HG03175 (cell line): ENCODE data around the gene SMAD5.

Experiments
- ATAC-seq: cut with Tn5 transposase; IDR thresholded peaks from one replicate; pipeline ENCODE4 v1.9.1; 2021; ENCODE audit warnings: mild to moderate bottlenecking, moderate library complexity; ENCODE audit not compliant: unreplicated experiment

The SMAD5 gene

GRCh38 chr5:136213919-136214493, 81.4 kb downstream of the SMAD5 start:
- ATAC-seq, result no peak

DNA sequence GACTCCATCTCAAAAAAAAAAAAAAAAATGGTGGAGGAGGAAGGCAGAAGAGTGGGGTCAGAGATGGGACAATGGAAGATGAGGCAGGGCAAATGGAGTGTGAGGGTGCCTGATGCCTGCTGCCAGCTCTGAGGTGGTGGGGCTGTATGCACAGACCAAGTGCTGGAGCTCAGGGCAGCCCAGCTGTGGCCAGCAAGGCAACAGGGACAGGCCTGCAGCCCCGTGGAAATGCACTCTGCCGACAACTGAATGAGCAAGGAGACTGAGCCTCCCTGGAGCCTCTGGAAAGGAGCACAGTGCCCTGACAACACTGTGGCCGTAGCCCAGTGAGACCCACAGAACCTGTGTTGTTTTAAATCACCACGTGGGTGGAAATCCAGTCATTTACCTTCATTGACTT, 83.2 kb downstream of the SMAD5 start:
- no peak for ATAC-seq

DNA sequence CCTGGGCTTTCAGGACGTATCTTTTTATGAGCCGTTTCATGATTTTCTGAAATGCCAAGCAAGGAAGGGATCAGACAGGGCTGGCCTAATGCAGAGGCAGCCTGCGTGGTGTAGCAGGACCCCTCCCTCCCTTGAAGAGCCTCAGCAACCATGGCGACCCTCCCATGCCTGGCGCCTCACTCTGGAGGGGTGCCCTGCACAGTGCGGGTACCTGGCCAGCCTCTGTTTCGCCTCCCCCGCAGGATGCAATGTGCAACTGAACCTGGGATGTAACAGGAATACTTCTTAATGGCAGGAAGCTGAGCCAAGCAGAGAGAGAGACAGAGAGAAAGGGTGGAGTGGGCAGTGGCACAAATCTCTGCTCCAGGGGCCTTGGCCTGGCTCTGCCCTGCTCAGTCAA, 83.6 kb downstream of the SMAD5 start:
- ATAC-seq, result no peak

DNA sequence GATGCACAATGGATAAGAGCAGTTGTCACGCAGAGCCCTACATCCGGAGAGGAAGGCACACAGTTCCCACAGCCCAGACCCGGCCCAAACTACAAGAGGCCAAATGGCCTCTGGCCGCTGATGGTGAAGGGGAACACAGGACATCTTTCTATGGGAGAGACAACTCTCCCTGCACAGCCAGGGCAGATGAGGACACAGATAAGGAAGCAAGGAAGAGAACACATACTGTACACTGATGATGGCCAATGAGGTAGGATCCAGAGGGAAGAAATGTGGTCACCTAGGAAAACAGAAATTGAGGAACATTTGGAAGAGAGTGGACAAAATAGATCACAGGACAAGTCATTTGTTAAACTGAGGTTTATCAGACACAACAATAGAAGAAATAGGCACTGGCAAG, 88.7 kb downstream of the SMAD5 start:
- ATAC-seq, result no peak

- no peak for ATAC-seq
Measured at GRCh38 chr5:136222580-136223235, 90.1 kb downstream of the SMAD5 start.

GRCh38 chr5:136225796-136226195, 93.2 kb downstream of the SMAD5 start:
- no peak for ATAC-seq

DNA sequence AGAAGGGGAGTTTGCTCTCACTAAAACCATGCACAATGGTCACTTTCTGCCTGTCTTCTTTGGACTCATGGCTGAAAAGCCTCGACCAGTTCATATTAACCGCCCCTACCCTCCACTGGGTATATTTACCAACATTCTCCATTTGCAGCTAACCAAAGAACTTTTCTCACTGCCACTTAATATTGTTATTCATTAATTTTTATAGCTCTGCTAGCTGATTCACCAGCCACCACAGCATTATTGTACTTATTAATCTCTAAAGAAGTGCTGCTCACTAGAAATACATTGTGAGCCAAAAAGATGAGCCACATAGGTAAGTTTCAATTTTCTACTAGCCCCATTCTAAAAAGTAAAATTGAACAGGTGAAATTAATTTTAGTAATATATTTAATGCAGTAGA, 93.8 kb downstream of the SMAD5 start:
- ATAC-seq, result no peak

GRCh38 chr5:136228136-136228757, 95.6 kb downstream of the SMAD5 start:
- no peak for ATAC-seq

- ATAC-seq, result no peak
Measured at GRCh38 chr5:136230176-136230575, 97.5 kb downstream of the SMAD5 start.

DNA sequence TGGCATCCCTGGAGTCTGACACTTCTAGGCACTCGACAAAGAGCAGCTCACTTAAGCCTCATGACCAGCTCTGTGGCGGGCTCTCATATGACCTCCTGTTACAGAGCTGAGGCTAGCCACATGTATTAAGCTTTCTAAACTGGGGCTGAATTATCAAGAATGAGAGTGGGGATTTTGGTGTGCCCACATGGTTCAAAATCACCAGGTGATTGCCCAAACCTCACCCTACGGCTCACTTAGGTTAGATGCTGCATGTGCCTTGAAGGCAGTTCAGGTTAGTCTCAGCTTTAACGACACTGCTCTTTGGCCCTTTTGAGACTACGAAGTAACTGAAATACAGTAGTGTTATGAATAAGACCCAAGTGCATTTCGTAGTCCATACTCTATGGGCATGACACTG, 99.7 kb downstream of the SMAD5 start:
- peak; percentile 47 for ATAC-seq
